NT2/D1 (cell line): ENCODE measurements around the gene NIPBL.

ENCODE experiments used
- YY1 ChIP-seq: IDR thresholded peaks from 2 replicates; pipeline ENCODE4 v1.6.1; 2011; ENCODE audit not compliant: insufficient read length, insufficient read depth
- ZNF274 ChIP-seq: IDR thresholded peaks from 2 replicates; pipeline ENCODE4 v1.6.1; 2011; ENCODE audit warnings: mild to moderate bottlenecking, low read depth, low read length

DNA sequence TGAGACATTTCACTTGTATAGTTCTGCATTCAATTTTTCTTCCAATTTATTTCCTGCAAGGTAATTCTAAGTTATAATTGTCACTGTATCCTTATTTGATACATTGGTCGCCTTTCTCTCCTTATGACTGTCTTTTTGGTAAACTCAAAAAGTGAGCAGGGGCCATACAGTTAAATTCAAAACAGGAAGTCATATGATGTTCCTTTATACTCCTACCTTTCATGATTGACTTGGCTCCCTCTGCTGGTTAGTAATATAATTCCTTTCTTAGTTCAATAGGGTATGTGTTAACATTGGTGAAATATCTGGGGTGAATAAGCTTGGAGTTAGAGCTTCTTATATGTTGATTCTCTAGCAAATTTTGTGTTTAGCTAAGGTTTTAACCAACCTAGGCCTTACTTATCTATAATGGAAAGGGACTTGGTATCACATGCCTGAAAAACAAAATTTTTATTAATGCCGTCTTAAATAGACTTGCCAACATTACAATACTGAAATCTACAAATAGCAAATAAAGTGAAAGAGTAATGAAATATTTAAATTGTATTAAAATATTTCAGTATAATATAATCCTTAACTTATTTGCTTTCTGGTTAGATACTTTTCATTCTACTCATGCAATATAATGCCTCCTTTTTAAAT is 6.0 kb upstream of the NIPBL start:
- TF ChIP-seq YY1 (no peak), ZNF274 (no peak)
